DOHH2 (cell line): ENCODE results near the gene GPSM3.

Experiments
- H3F3A ChIP-seq: fragments of 200-600 bp; sonication (generic), shearing (Covaris generic); 2 replicates; pipeline ENCODE4 v1.6.0; 2016; ENCODE audit warnings: antibody characterized with exemption, mild to moderate bottlenecking; ENCODE audit not compliant: control insufficient read depth, insufficient read depth
- H3K27ac ChIP-seq: fragments of 200-600 bp; sonication (generic); 2 replicates; pipeline ENCODE4 v1.5.1; 2014; ENCODE audit warnings: low read depth, mild to moderate bottlenecking, low read length, moderate library complexity
- H3K27me3 ChIP-seq: fragments of 200-600 bp; sonication (generic); 2 replicates; pipeline ENCODE4 v1.6.1; 2014; ENCODE audit warnings: mild to moderate bottlenecking, low read length, mixed read lengths; ENCODE audit not compliant: control insufficient read depth
- H3K36me3 ChIP-seq: fragments of 200-600 bp; sonication (generic); 2 replicates; pipeline ENCODE4 v1.6.1; 2014; ENCODE audit warnings: mild to moderate bottlenecking, low read length, moderate library complexity, mixed read lengths; ENCODE audit not compliant: control insufficient read depth
- H3K4me1 ChIP-seq: fragments of 200-600 bp; sonication (generic); 2 replicates; pipeline ENCODE4 v1.6.1; 2014; ENCODE audit warnings: mild to moderate bottlenecking, low read length, mixed read lengths; ENCODE audit not compliant: control insufficient read depth
- H3K4me2 ChIP-seq: fragments of 200-600 bp; sonication (generic); 2 replicates; pipeline ENCODE4 v1.6.0; 2014; ENCODE audit warnings: mild to moderate bottlenecking, low read length, moderate library complexity
- H3K4me3 ChIP-seq: fragments of 200-600 bp; sonication (generic); 2 replicates; pipeline ENCODE4 v1.5.1; 2014; ENCODE audit warnings: mild to moderate bottlenecking, low read length, mixed read lengths
- H3K79me2 ChIP-seq: fragments of 200-600 bp; sonication (generic); 2 replicates; pipeline ENCODE4 v1.6.1; 2014; ENCODE audit warnings: mild to moderate bottlenecking, low read length, mixed read lengths; ENCODE audit not compliant: control insufficient read depth
- H3K9me2 ChIP-seq: fragments of 200-600 bp; sonication (generic); replicated peaks from 2 replicates; pipeline ENCODE4 v1.6.1; 2014; ENCODE audit warnings: mild to moderate bottlenecking, low read length, mixed read lengths; ENCODE audit not compliant: control insufficient read depth
- H3K9me3 ChIP-seq: fragments of 200-600 bp; sonication (generic); 2 replicates; pipeline ENCODE4 v1.6.1; 2014; ENCODE audit warnings: antibody characterized with exemption, low read length, mixed read lengths; ENCODE audit not compliant: control insufficient read depth, insufficient read depth
- H4K20me1 ChIP-seq: fragments of 200-600 bp; sonication (generic); 2 replicates; pipeline ENCODE4 v1.6.0; 2014; ENCODE audit warnings: low read depth, mild to moderate bottlenecking, antibody characterized with exemption, low read length, moderate library complexity; ENCODE audit not compliant: control insufficient read depth, insufficient read depth
- CTCF ChIP-seq: fragments of 200-600 bp; sonication (generic); IDR thresholded peaks from one replicate; pipeline ENCODE4 v1.5.1; 2014; ENCODE audit warnings: antibody characterized with exemption, mild to moderate bottlenecking, low read depth, low read length; ENCODE audit not compliant: poor library complexity, severe bottlenecking
- EZH2phosphoT487 ChIP-seq: fragments of 200-600 bp; sonication (generic); IDR thresholded peaks from 2 replicates; pipeline ENCODE4 v1.6.1; 2017; ENCODE audit warnings: borderline replicate concordance, mild to moderate bottlenecking, antibody characterized with exemption, low read length, moderate library complexity, mixed read lengths

GPSM3 gene

GRCh38 chr6:32181915-32182529 is 10.4 kb downstream of the GPSM3 start:
- H3K9me3 ChIP-seq: no peaks in the 10 kb centered on the region
- H3F3A ChIP-seq: peaks cover 9% of the 10 kb centered on the region
- peaks cover 64% of the 10 kb centered on the region for H3K36me3 ChIP-seq
- H3K9me2 ChIP-seq: no peaks in the 10 kb centered on the region
- no peak overlapping the region for H3K4me3 ChIP-seq
- TF ChIP-seq CTCF (no peak), EZH2phosphoT487 (no peak)
- no peaks in the 10 kb centered on the region for H4K20me1 ChIP-seq
- H3K79me2 ChIP-seq: peaks cover 27% of the 10 kb centered on the region
- H3K27ac ChIP-seq: no peak overlapping the region
- H3K27me3 ChIP-seq: no peaks in the 10 kb centered on the region
- no peak overlapping the region for H3K4me2 ChIP-seq
- peaks cover 31% of the 10 kb centered on the region for H3K4me1 ChIP-seq

- H3K79me2 ChIP-seq: peaks cover 35% of the 10 kb centered on the region
- TF ChIP-seq EZH2phosphoT487: no peak
- no peaks in the 10 kb centered on the region for H3K9me3 ChIP-seq
- no peaks in the 10 kb centered on the region for H3K27me3 ChIP-seq
- H3K4me2 ChIP-seq: no peak overlapping the region
- H4K20me1 ChIP-seq: no peaks in the 10 kb centered on the region
- H3K9me2 ChIP-seq: no peaks in the 10 kb centered on the region
- no peak overlapping the region for H3K27ac ChIP-seq
- H3K4me1 ChIP-seq: peaks cover 31% of the 10 kb centered on the region
- peaks cover 11% of the 10 kb centered on the region for H3F3A ChIP-seq
- no peak overlapping the region for H3K4me3 ChIP-seq
- peaks cover 56% of the 10 kb centered on the region for H3K36me3 ChIP-seq
Observed at GRCh38 chr6:32181148-32181702, 11.2 kb downstream of the GPSM3 start.

GRCh38 chr6:32179766-32180405 is 12.6 kb downstream of the GPSM3 start:
- Histone ChIP-seq H3K79me2 (peaks cover 46% of the 10 kb centered on the region), H3K4me3 (peak overlapping the region; percentile 85), H3K27me3 (no peaks in the 10 kb centered on the region), H3K27ac (no peak overlapping the region; the same call in 1 of the 2 replicates), H3K4me2 (peak overlapping the region; percentile 99), H4K20me1 (no peaks in the 10 kb centered on the region), H3K9me2 (no peaks in the 10 kb centered on the region), H3K36me3 (peaks cover 50% of the 10 kb centered on the region), H3F3A (peaks cover 11% of the 10 kb centered on the region), H3K4me1 (peaks cover 31% of the 10 kb centered on the region), H3K9me3 (no peaks in the 10 kb centered on the region)
- no peak for TF ChIP-seq EZH2phosphoT487
- no peak for TF ChIP-seq CTCF
